ENCODE measurements around the gene DEPDC5.

Gene DEPDC5

GRCh38 chr22:31953261-31953660 is 199.4 kb downstream of the DEPDC5 start:
- DNase-seq, result no peak

DNA sequence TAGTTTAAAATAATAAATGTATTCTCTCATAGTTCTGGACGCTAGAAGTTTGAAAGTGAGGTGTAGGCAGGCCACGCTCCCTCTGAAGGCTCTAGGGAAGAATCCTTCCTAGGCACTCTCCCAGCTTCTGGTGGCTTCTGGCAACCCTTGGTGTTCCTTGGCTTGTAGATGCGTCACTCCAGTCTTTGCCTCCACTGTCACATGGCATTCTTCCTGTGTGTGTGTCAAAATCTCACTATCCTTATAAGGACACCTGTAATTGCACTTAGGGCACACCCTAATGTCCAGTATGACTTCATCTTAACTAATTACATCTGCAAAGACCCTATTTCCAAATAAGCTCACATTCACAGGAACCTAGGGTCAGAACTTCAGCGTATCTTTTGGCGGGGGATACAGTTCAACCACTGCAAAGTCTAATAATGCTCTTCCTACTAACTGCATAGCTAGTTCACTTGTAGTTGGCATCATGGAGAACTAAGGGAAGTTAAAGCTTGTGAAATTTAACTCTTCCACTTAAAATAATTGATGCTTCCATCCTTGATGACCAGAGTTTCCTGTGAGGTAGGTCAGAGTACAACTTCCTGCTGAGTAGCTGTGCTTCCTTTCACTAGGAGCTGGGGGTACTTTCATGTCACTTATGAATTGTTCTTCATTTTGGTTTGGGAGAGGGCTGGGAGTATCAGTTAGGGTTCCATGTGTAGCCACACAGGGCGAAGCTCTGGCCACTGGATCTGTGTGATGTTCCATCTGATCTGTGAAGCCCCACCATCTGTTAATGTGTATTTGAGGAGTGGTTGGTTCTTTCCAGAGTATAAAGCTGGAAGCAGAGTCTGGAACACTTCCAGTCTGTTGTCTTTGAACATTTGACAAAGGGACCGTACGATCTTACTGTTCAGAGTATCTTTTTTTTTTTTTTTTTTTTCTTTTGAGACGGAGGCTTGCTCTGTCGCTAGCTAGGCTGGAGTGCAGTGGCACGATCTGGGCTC is 201.0 kb downstream of the DEPDC5 start:
- no peak for DNase-seq

- DNase-seq, result no peak
These were observed 202.5 kb downstream of the DEPDC5 start for GRCh38 chr22:31956360-31956759.

All from NCI-H2029 (cell line).